GM19035 (cell line): ENCODE measurements around the gene SHC3.

Experiments
- ATAC-seq: cut with Tn5 transposase; IDR thresholded peaks from one replicate; pipeline ENCODE4 v1.9.1; 2021; ENCODE audit not compliant: unreplicated experiment

Gene SHC3

GRCh38 chr9:89006996-89007967, 171.3 kb downstream of the SHC3 start:
- ATAC-seq, result no peak

GRCh38 chr9:89006267-89006666, 172.4 kb downstream of the SHC3 start:
- no peak for ATAC-seq

- ATAC-seq, result no peak
Measured at GRCh38 chr9:89005323-89005722, 173.3 kb downstream of the SHC3 start.

- no peak for ATAC-seq
Measured at GRCh38 chr9:89002987-89003386, 175.6 kb downstream of the SHC3 start.

- ATAC-seq, result no peak
Measured at GRCh38 chr9:89001917-89002540, 176.6 kb downstream of the SHC3 start.

GRCh38 chr9:89000973-89001916, 177.4 kb downstream of the SHC3 start:
- ATAC-seq, result no peak

- ATAC-seq, result no peak
Measured at GRCh38 chr9:89000371-89000781, 178.2 kb downstream of the SHC3 start.

GRCh38 chr9:88998911-88999310, 179.7 kb downstream of the SHC3 start:
- no peak for ATAC-seq

- no peak for ATAC-seq
Measured at GRCh38 chr9:88998503-88998902, 180.1 kb downstream of the SHC3 start.

- ATAC-seq, result no peak
Measured at GRCh38 chr9:88997646-88998045, 181.0 kb downstream of the SHC3 start.

GRCh38 chr9:88996921-88997235, 181.7 kb downstream of the SHC3 start:
- no peak for ATAC-seq

GRCh38 chr9:88996046-88996920, 182.3 kb downstream of the SHC3 start:
- ATAC-seq, result no peak

- ATAC-seq, result no peak
Measured at GRCh38 chr9:88995627-88996026, 183.0 kb downstream of the SHC3 start.

- ATAC-seq, result no peak
Measured at GRCh38 chr9:88995200-88995577, 183.4 kb downstream of the SHC3 start.

GRCh38 chr9:88994469-88995199, 184.0 kb downstream of the SHC3 start:
- no peak for ATAC-seq

GRCh38 chr9:88993871-88994460, 184.7 kb downstream of the SHC3 start:
- ATAC-seq, result no peak

GRCh38 chr9:88993327-88993726, 185.3 kb downstream of the SHC3 start:
- ATAC-seq, result no peak

GRCh38 chr9:88992556-88992955, 186.1 kb downstream of the SHC3 start:
- ATAC-seq, result no peak
